Fibroblast of pulmonary artery (primary cell): ENCODE data around the gene PITRM1.
A peak's percentile ranks its signal among the peaks of the same experiment; 100 is the strongest.

ENCODE experiments used
- DNase-seq: peaks from one replicate; pipeline ENCODE4 v3.0.0-alpha.2; 2010; ENCODE audit warnings: low read depth
- H3K4me3 ChIP-seq: replicated peaks from 2 replicates; pipeline ENCODE4 v1.5.1; 2011; ENCODE audit warnings: low read depth, mild to moderate bottlenecking, control low read depth, low read length, moderate library complexity
- CTCF ChIP-seq: IDR thresholded peaks from 2 replicates; pipeline ENCODE4 v1.5.1; 2011; ENCODE audit warnings: mild to moderate bottlenecking, control low read depth, low read length, inconsistent platforms; ENCODE audit errors: missing control alignments

The PITRM1 gene

GRCh38 chr10:3111621-3112163, 60.9 kb downstream of the PITRM1 start:
- no peak for TF ChIP-seq CTCF
- no peak overlapping the region for H3K4me3 ChIP-seq
- DNase-seq, result peak; percentile 43

GRCh38 chr10:3110782-3111620, 61.6 kb downstream of the PITRM1 start:
- no peak for DNase-seq
- no peak overlapping the region for H3K4me3 ChIP-seq
- no peak for TF ChIP-seq CTCF

GRCh38 chr10:3109633-3110032, 62.9 kb downstream of the PITRM1 start:
- TF ChIP-seq CTCF, result no peak
- no peak for DNase-seq
- no peak overlapping the region for H3K4me3 ChIP-seq

GRCh38 chr10:3109196-3109595, 63.4 kb downstream of the PITRM1 start:
- TF ChIP-seq CTCF, result no peak
- H3K4me3 ChIP-seq, result no peak overlapping the region
- no peak for DNase-seq

- no peak overlapping the region for H3K4me3 ChIP-seq
- no peak for TF ChIP-seq CTCF
- no peak for DNase-seq
These were observed 63.9 kb downstream of the PITRM1 start for GRCh38 chr10:3108575-3109105.

GRCh38 chr10:3108033-3108432, 64.5 kb downstream of the PITRM1 start:
- no peak overlapping the region for H3K4me3 ChIP-seq
- TF ChIP-seq CTCF, result no peak
- DNase-seq, result no peak
